Activated CD4-positive, alpha-beta T cell treated with anti-CD3 and anti-CD28 coated beads, Interleukin-2, amount 10 ng/mL, durations not matched to agents 24 days and 14 days (primary cell): ENCODE results near the gene VWF. TPM values are rescaled to one million over a fixed set of nuclear protein-coding genes. Genes with fewer than 3 reads are reported as not detected.
"Not testable (repeated sequence)": the region's sequence is repeated elsewhere in the genome, so short reads cannot be mapped to it uniquely, and the experiment has no call there.

Experiments
- DNase-seq: peaks from one replicate; pipeline ENCODE4 v3.0.0; 2022
- H3K27ac Mint-ChIP-seq: one replicate; pipeline ENCODE4 v1.8.0; 2022; ENCODE audit warnings: mild to moderate bottlenecking, mixed read lengths
- H3K27me3 Mint-ChIP-seq: one replicate; pipeline ENCODE4 v1.8.0; 2022; ENCODE audit warnings: mixed read lengths
- H3K36me3 Mint-ChIP-seq: one replicate; pipeline ENCODE4 v1.8.0; 2022; ENCODE audit warnings: low read depth, mild to moderate bottlenecking, mixed read lengths
- H3K4me1 Mint-ChIP-seq: one replicate; pipeline ENCODE4 v1.8.0; 2021; ENCODE audit warnings: mixed read lengths
- H3K4me3 Mint-ChIP-seq: one replicate; pipeline ENCODE4 v1.8.0; 2022; ENCODE audit warnings: mild to moderate bottlenecking, moderate library complexity, mixed read lengths
- H3K9me3 Mint-ChIP-seq: one replicate; pipeline ENCODE4 v1.8.0; 2021; ENCODE audit warnings: mixed read lengths
- intact Hi-C: fragments of 100-400 bp; cut with micrococcal nuclease; formaldehyde crosslinking; loops from one replicate; pipeline ENCODE4 v1.15.1; 2023
- total RNA-seq: library from RNA; stranded (reverse); gene quantifications from 2 replicates; pipeline ENCODE4 v1.2.3, GENCODE V29; 2022

Gene VWF
- total RNA-seq, 1 donor from 2014 or later, result not detected

DNA sequence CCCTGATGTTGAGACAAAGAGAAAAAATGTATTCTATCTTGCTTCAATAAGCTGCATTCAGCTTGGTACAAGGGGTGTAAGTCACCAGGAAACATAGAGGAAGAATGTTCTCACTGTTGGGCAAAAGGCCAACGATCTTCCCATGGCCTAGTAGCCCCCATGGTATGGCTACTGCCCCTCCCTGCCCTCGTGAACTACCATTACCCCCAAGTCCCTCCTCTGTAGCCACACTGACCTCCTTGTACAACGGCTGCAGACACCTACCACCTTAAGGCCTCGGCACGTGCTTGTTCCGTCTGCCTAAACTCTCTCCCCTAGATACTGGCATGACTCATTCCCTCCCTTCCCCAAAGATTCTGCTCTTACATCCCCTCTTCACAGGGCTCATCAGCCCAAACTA, 97.5 kb downstream of the VWF start:
- Mint-ChIP-seq H3K9me3 (no peaks in the 10 kb centered on the region), H3K36me3 (no peaks in the 10 kb centered on the region), H3K27me3 (peaks cover 5% of the 10 kb centered on the region), H3K4me3 (no peak overlapping the region), H3K27ac (no peak overlapping the region), H3K4me1 (no peaks in the 10 kb centered on the region)
- no peak for DNase-seq
- intact Hi-C loops, result no loop called here

DNA sequence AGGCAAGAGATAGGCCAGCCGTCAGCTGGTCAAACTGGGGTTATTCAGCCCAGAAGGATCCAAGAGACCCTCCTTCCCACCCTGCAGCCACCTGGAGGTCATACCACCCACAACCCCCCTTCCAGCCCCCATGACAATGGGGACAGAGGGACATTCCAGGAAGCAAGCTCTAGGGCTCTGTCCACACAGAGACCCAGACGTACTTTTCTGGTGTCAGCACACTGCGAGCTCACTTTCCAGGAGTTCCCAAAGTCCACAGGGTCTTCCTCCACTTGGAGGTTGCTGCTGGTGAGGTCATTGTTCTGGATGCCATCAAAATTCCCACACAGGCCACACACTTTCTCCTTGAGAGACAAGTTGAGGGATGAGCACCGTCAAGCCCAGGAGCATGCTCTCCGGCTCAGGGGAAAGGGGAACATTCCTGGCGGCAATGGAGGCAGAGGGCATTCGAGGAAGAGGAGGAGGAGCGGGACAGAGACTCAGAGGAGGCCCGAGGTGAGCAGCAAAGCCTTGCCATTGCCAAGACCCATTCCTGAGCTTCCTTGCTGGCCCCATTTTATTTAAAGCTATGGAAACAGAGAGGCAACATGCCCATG, 98.7 kb downstream of the VWF start:
- H3K4me3 Mint-ChIP-seq, H3K36me3 Mint-ChIP-seq, H3K4me1 Mint-ChIP-seq, intact Hi-C loops, DNase-seq, H3K27ac Mint-ChIP-seq, H3K27me3 Mint-ChIP-seq, H3K9me3 Mint-ChIP-seq: not testable (repeated sequence)

DNA sequence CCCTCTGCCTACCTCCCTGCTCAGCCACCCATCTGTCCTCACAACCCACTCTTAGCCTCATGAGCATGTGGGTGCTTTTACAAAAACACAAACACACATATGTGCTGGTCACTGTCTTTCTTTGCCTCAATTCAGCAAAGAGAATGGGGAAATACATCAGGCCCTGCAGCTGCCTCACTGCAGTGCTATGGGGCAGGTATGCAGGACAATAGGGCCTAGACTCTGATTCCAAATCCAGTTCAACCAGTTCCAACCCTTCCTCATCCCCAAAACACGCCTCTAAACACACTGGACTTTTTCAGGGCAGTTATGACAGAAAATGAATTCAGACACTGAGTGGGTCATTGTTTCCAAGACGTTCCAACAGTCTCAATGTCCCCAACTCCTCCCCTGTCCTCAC, 100.4 kb downstream of the VWF start:
- H3K9me3 Mint-ChIP-seq, intact Hi-C loops, H3K27ac Mint-ChIP-seq, H3K27me3 Mint-ChIP-seq, H3K36me3 Mint-ChIP-seq, H3K4me3 Mint-ChIP-seq, H3K4me1 Mint-ChIP-seq: not testable (repeated sequence)
- DNase-seq, result peak; percentile 40

DNA sequence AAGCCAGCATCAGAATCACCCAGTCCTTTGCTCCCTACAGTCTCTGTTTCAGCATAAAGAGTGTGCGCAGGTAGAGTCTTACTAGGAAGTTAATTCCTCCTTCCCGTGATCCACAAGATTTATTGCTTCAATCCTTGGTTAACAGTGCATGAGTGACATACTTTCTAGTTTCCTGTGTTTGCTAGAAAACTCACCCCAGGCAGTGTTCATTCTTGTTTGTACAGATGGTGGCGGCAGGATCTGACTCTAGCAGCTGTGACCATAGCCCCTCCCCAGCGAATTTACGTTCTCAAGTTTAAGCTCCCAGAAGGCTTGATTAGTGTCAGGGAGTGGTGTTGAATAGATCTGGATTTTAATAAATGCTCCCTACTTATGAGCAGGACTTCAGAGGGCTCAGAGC, 103.5 kb downstream of the VWF start:
- intact Hi-C loops, result no loop called here
- no peak overlapping the region for H3K4me3 Mint-ChIP-seq
- H3K36me3 Mint-ChIP-seq, result no peaks in the 10 kb centered on the region
- no peak overlapping the region for H3K27ac Mint-ChIP-seq
- DNase-seq, result peak; percentile 22
- no peaks in the 10 kb centered on the region for H3K9me3 Mint-ChIP-seq
- no peaks in the 10 kb centered on the region for H3K4me1 Mint-ChIP-seq
- peaks cover 3% of the 10 kb centered on the region for H3K27me3 Mint-ChIP-seq

DNA sequence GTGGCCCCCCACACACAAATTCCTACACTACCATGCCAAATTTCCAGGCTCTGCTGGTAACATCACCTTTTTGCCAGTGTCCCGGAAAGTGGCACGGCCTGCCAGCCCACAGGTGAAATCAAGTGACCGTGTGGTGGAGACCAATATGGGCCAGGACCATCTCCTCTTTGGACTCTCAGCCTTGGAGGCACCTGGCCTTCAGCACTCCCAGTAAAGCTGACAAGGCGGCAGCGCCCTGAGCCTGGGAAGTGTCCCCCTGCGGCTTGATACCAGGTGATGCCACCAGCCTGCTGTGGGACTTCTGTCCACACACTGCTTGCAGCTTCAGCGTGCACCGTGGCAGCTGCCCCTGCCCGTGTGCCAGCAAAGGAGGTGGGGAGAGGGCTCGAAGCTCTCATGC, 104.0 kb downstream of the VWF start:
- H3K27me3 Mint-ChIP-seq, H3K36me3 Mint-ChIP-seq, H3K9me3 Mint-ChIP-seq, intact Hi-C loops, H3K4me1 Mint-ChIP-seq, H3K27ac Mint-ChIP-seq, H3K4me3 Mint-ChIP-seq: not testable (repeated sequence)
- DNase-seq, result peak; percentile 27

DNA sequence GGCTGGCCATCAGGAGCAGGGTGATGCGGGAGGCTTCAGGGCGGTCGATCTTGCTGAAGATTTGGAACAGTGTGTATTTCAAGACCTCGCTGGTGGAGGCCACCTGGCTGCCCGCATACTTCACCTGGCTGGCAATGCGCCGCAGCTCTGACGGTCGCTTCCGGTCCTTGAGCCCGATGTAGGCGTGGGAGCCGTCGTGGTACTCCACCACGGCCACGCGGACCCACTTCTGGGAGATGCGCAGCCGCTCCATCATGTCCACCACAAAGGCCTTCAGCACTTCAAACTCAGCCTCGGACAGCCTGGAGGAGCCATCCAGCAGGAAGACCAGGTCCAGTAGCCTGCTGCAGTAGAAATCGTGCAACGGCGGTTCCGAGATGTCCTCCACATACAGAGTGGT, 105.2 kb downstream of the VWF start:
- intact Hi-C loops, H3K27me3 Mint-ChIP-seq, H3K4me3 Mint-ChIP-seq, H3K4me1 Mint-ChIP-seq, H3K9me3 Mint-ChIP-seq, H3K36me3 Mint-ChIP-seq, H3K27ac Mint-ChIP-seq: not testable (repeated sequence)
- DNase-seq, result peak; percentile 52

DNA sequence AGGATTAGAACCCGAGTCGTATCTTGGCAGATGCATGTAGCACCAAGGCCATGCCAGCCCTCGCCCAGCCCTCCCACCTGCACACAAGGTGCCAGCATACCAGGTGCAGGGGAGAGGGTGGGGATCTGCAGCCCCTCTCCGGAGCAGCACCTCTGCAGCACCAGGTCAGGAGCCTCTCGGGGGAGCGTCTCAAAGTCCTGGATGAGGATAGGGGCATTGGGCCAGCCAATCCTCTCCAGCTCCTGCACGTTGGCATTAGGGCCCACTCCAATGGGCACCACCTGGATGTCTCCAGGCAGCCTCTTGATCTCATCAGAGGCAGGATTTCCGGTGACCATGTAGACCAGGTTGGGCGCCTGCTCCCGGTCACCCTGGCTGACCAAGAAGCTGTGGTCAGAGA, 106.2 kb downstream of the VWF start:
- H3K27me3 Mint-ChIP-seq, result peaks cover 3% of the 10 kb centered on the region
- no peak overlapping the region for H3K4me3 Mint-ChIP-seq
- intact Hi-C loops, result no loop called here
- no peaks in the 10 kb centered on the region for H3K36me3 Mint-ChIP-seq
- no peak overlapping the region for H3K27ac Mint-ChIP-seq
- DNase-seq, result no peak
- no peaks in the 10 kb centered on the region for H3K9me3 Mint-ChIP-seq
- no peaks in the 10 kb centered on the region for H3K4me1 Mint-ChIP-seq

DNA sequence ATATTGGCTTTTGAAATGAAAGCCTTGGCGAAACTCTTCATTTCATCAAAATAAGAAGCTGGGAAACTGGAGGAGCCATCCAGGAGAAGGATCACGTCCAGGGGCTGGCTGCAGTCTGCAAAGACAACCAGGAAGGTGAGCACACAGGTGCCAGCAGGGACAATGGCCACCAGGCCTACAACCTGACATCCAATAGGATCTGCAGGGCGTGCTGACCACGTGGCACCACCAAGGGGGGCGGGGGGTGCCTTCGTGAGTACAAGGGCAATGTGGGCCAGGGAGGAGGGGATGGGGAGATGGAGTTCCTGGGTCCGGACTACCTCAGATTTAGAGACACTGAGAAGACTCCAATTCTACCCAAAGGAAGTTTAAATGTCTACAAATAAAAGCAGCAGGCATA, 107.7 kb downstream of the VWF start:
- Mint-ChIP-seq H3K27ac (no peak overlapping the region), H3K9me3 (no peaks in the 10 kb centered on the region), H3K4me3 (no peak overlapping the region), H3K27me3 (peaks cover 3% of the 10 kb centered on the region), H3K36me3 (no peaks in the 10 kb centered on the region), H3K4me1 (no peaks in the 10 kb centered on the region)
- intact Hi-C loops, result no loop called here
- no peak for DNase-seq

DNA sequence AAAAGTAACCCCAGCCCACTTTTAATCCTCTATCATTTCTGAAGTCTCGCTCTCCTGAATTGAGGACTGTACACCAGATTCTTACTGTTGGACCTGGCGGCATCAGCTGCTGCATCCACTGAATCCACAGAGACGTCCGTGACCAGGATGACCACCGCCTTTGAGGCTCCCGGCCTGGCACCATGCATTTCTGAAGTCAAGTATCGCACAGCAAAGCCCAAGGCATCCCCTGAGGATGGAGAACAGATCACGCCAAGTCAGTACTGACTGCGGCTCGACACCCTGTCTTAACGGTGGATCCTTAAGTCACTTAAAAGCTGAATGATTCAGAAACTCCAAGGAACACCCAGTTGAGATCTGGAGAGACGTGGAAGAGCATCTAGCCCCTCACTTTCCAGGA, 108.5 kb downstream of the VWF start:
- DNase-seq, result peak; percentile 33
- H3K36me3 Mint-ChIP-seq, intact Hi-C loops, H3K9me3 Mint-ChIP-seq, H3K4me3 Mint-ChIP-seq, H3K27me3 Mint-ChIP-seq, H3K27ac Mint-ChIP-seq, H3K4me1 Mint-ChIP-seq: not testable (repeated sequence)

DNA sequence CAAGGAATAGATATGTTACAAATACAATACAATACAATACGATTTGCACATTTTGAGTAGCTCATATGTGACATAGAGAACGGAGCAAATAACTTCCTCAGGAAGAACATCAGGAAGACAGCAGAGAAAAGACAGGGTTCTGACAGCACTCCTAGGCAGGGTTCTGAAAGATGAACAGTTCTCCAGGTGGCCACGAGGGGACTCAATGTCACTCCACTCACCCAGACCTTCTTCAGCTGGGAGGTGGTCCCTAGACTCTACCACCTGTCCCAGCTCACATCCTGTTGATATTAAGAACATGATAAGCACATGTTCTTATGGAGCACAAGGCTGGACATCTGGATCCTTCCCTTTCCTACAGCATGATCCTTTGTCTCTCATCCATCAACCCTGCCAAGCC, 109.2 kb downstream of the VWF start:
- H3K36me3 Mint-ChIP-seq, H3K27me3 Mint-ChIP-seq, H3K9me3 Mint-ChIP-seq, H3K27ac Mint-ChIP-seq, DNase-seq, intact Hi-C loops, H3K4me1 Mint-ChIP-seq, H3K4me3 Mint-ChIP-seq: not testable (repeated sequence)

DNA sequence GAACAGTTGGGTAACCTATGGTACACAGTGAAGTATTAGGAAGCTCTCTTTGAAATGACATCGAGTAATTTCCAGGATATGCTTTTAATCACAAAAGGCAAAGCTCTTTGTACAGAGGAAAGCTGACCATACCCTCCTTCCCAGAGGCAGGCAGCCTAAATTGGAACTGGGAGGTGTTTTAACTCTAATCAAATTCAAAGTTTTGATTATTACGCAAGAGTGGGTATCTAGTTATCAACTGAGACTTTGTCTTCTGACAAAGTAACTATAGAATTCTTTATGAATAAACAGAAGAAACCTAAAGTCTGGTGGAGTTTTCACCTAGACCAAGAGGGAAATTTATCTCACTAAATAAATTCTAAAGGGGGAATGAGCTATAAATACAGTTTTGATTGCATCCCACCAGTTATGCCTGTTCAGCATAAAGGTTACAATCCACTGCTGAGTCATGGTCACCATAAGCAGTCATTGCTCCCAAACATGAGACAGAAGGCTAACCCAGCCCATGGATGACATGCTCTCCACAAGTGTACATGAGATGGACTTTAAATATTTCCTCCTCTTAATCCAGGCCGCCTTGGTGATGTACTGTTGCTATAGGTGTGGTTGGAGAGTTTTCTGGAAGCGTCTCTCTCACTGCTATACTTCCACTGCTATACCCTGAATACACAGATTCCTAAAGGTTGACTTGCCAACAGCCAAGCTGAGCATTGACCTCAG, 113.7 kb downstream of the VWF start:
- intact Hi-C loops, H3K36me3 Mint-ChIP-seq, H3K27ac Mint-ChIP-seq, DNase-seq, H3K4me3 Mint-ChIP-seq, H3K4me1 Mint-ChIP-seq, H3K9me3 Mint-ChIP-seq: not testable (repeated sequence)
- peaks cover 35% of the 10 kb centered on the region for H3K27me3 Mint-ChIP-seq

DNA sequence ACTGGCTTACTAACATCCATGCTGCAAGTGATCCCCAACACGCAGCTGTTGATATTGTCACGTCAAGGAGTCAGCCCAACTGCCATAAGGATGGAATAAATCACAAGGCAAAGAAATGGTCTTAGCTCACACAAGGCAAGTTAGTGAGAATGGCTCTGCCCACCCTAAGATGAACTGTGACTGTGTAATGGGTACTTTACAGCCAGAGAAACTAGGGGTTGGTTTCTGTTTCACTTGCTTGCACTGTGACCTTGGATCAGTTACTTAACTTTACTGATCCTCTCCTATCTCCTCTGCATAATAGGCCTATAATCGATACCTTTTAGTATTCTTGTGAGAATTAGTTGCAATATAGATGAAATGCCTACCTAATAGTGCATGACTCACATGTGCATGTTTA, 127.2 kb downstream of the VWF start:
- Mint-ChIP-seq H3K27me3 (peaks cover 12% of the 10 kb centered on the region), H3K4me1 (no peaks in the 10 kb centered on the region), H3K4me3 (no peak overlapping the region), H3K36me3 (no peaks in the 10 kb centered on the region), H3K27ac (no peak overlapping the region), H3K9me3 (no peaks in the 10 kb centered on the region)
- DNase-seq, result peak; percentile 52
- intact Hi-C loops, result no loop called here

DNA sequence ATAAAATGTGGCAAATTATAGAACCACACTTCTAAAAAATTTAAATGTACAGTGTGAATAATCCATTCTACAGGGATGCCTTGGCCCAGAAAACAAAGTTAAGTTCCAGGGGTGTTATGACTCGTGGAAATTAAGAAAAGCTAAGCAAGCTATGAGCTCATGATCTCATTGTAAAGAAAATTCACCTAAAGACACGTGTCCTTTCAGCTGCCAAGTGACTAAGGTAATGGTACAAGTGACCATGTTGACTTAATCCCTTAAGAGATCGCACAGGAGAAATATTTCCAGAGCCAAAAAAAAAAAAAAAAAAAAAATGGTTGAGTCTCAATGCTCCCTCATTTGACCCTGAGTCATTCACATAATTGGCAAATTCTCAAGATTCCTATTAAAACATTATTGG, 128.0 kb downstream of the VWF start:
- H3K36me3 Mint-ChIP-seq, result no peaks in the 10 kb centered on the region
- no peak overlapping the region for H3K27ac Mint-ChIP-seq
- no peak overlapping the region for H3K4me3 Mint-ChIP-seq
- no peak for DNase-seq
- peaks cover 10% of the 10 kb centered on the region for H3K27me3 Mint-ChIP-seq
- no peaks in the 10 kb centered on the region for H3K9me3 Mint-ChIP-seq
- intact Hi-C loops, result no loop called here
- H3K4me1 Mint-ChIP-seq, result no peaks in the 10 kb centered on the region

DNA sequence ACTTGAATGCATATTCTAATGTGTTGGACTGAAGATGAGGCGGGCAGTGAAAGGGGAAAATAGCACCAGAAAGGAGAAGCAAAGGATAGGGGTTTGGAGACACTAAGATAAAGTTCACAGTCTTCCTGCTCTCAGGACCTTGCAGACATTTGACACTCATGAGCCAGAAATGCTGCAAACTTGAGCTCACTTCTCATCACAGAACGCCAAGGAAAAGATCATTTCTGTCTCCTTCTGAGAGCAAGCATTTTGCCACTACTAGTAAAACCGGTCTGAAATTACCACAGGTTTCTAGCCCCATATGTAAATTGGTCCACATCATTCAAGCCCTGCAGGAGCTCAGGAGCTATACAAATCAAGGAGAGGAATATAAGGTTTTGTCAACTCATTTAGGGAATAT, 134.8 kb downstream of the VWF start:
- peak; percentile 35 for DNase-seq
- intact Hi-C loops, result no loop called here
- no peaks in the 10 kb centered on the region for H3K36me3 Mint-ChIP-seq
- no peak overlapping the region for H3K4me3 Mint-ChIP-seq
- peaks cover 2% of the 10 kb centered on the region for H3K4me1 Mint-ChIP-seq
- peaks cover 5% of the 10 kb centered on the region for H3K27me3 Mint-ChIP-seq
- no peaks in the 10 kb centered on the region for H3K9me3 Mint-ChIP-seq
- no peak overlapping the region for H3K27ac Mint-ChIP-seq

DNA sequence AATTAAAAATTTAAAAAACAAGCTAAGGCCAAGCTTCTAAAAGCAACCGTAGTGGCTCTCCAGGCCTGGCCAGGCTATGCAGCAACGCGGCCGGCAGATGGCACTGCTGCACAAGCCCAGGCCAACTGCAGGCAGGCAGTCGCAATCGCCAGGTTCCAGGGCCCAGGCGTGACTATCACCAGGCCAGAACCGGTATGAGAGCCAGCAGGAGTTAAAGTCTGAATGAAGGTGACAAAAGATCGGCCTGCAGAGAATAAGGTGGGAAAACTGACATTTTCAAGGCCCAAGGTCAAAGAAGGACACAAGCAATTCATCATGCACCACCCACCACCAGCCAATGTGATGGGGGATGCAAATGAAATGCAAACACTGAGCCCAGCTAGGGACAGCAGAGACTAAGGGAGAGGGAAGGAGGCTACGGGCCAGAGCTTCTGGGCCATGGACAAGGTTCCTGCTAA, 135.8 kb downstream of the VWF start:
- no peak overlapping the region for H3K4me3 Mint-ChIP-seq
- no peaks in the 10 kb centered on the region for H3K36me3 Mint-ChIP-seq
- H3K27ac Mint-ChIP-seq, result no peak overlapping the region
- DNase-seq, result peak; percentile 91
- no peaks in the 10 kb centered on the region for H3K9me3 Mint-ChIP-seq
- peaks cover 3% of the 10 kb centered on the region for H3K27me3 Mint-ChIP-seq
- H3K4me1 Mint-ChIP-seq, result peaks cover 2% of the 10 kb centered on the region
- intact Hi-C loops, result loop anchor here (1.0 kb wide), 2 partner anchors 52 to 297 kb away; no protein-coding TSS in a partner anchor
